ENCODE data around the gene SLC51A. TPM values are rescaled to one million over a fixed set of nuclear protein-coding genes. Genes with fewer than 3 reads are reported as not detected.
A peak's percentile ranks its signal among the peaks of the same experiment; 100 is the strongest.
"Not testable (repeated sequence)": the region's sequence is repeated elsewhere in the genome, so short reads cannot be mapped to it uniquely, and the experiment has no call there.

Gene SLC51A
- total RNA-seq (2014; rRNA removed; shearing (Covaris generic)) = not detected in 2 replicates

GRCh38 chr3:196216089-196216564 lies at the start of gene SLC51A:
SLC51A (plus strand) TSS chr3:196216534; CDS start chr3:196216713, 179 bp downstream.
- DNase-seq (ENCODE audit: low read depth) = no peak

GRCh38 chr3:196166741-196167140 lies 49.6 kb upstream of the SLC51A start:
- DNase-seq (ENCODE audit: low read depth) = no peak

GRCh38 chr3:196168808-196169391 lies 47.4 kb upstream of the SLC51A start:
- no peak for DNase-seq (ENCODE audit: low read depth)

GRCh38 chr3:196169836-196170240 lies 46.5 kb upstream of the SLC51A start:
- DNase-seq (ENCODE audit: low read depth) = no peak

GRCh38 chr3:196170296-196170695 lies 46.0 kb upstream of the SLC51A start:
- not testable (repeated sequence) for DNase-seq (ENCODE audit: low read depth)

GRCh38 chr3:196174652-196175051 lies 41.7 kb upstream of the SLC51A start:
- no peak for DNase-seq (ENCODE audit: low read depth)

- DNase-seq (ENCODE audit: low read depth) = no peak
Observed at GRCh38 chr3:196175116-196175625, 41.2 kb upstream of the SLC51A start.

GRCh38 chr3:196175722-196176121 lies 40.6 kb upstream of the SLC51A start:
- DNase-seq (ENCODE audit: low read depth) = no peak

GRCh38 chr3:196177567-196177966 lies 38.8 kb upstream of the SLC51A start:
- no peak for DNase-seq (ENCODE audit: low read depth)

GRCh38 chr3:196177967-196178366 lies 38.4 kb upstream of the SLC51A start:
- no peak for DNase-seq (ENCODE audit: low read depth)

- DNase-seq (ENCODE audit: low read depth) = no peak
Observed at GRCh38 chr3:196178993-196179379, 37.3 kb upstream of the SLC51A start.

- DNase-seq (ENCODE audit: low read depth) = peak; percentile 82
Observed at GRCh38 chr3:196179380-196180308, 36.7 kb upstream of the SLC51A start.

GRCh38 chr3:196180346-196180745 lies 36.0 kb upstream of the SLC51A start:
- DNase-seq (ENCODE audit: low read depth) = no peak

GRCh38 chr3:196181127-196181546 lies 35.2 kb upstream of the SLC51A start:
- no peak for DNase-seq (ENCODE audit: low read depth)

- not testable (repeated sequence) for DNase-seq (ENCODE audit: low read depth)
Observed at GRCh38 chr3:196184169-196184432, 32.2 kb upstream of the SLC51A start.

GRCh38 chr3:196184881-196185280 lies 31.5 kb upstream of the SLC51A start:
- DNase-seq (ENCODE audit: low read depth) = no peak

- no peak for DNase-seq (ENCODE audit: low read depth)
Observed at GRCh38 chr3:196186651-196187573, 29.4 kb upstream of the SLC51A start.

GRCh38 chr3:196189566-196190347 lies 26.6 kb upstream of the SLC51A start:
- no peak for DNase-seq (ENCODE audit: low read depth)

GRCh38 chr3:196192036-196192523 lies 24.3 kb upstream of the SLC51A start:
- no peak for DNase-seq (ENCODE audit: low read depth)

- DNase-seq (ENCODE audit: low read depth) = no peak
Observed at GRCh38 chr3:196192524-196193051, 23.7 kb upstream of the SLC51A start.
